Measurements from ENCODE around the gene S1PR1. TPM values are rescaled to one million over a fixed set of nuclear protein-coding genes. Genes with fewer than 3 reads are reported as not detected.
A peak's percentile ranks its signal among the peaks of the same experiment; 100 is the strongest.
"Not testable (repeated sequence)": the region's sequence is repeated elsewhere in the genome, so short reads cannot be mapped to it uniquely, and the experiment has no call there.

The S1PR1 gene
- total RNA-seq, 2 experiments from 2014 or later: 129 to 131 TPM

- CTCF ChIA-PET: interaction anchor here (2.0 kb wide), 1 partner anchor 34 kb away, joined by 5 read pairs; no protein-coding TSS in a partner anchor
- no peak for DNase-seq
- Mint-ChIP-seq H3K4me1 (ENCODE audit: low read depth) (peaks cover 29% of the 10 kb centered on the region), H3K9me3 (no peaks in the 10 kb centered on the region), H3K27me3 (ENCODE audit: low read depth) (no peaks in the 10 kb centered on the region), H3K36me3 (ENCODE audit: low read depth) (no peaks in the 10 kb centered on the region), H3K4me3 (no peak overlapping the region), H3K27ac (no peak overlapping the region)
- intact Hi-C loops (cut with micrococcal nuclease): no loop called here
These were observed 32.8 kb upstream of the S1PR1 start for GRCh38 chr1:101203820-101204540.

GRCh38 chr1:101205457-101205856, 31.4 kb upstream of the S1PR1 start:
- CTCF ChIA-PET: interaction anchor here (0.7 to 1.3 kb wide), 3 partner anchors 10 to 33 kb away, joined by 3 read pairs; no protein-coding TSS in a partner anchor
- peak overlapping the region; percentile 57 for H3K27ac Mint-ChIP-seq
- H3K9me3 Mint-ChIP-seq: no peaks in the 10 kb centered on the region
- peaks cover 17% of the 10 kb centered on the region for H3K4me1 Mint-ChIP-seq (ENCODE audit: low read depth)
- intact Hi-C loops (cut with micrococcal nuclease): loop anchor here (1.0 kb wide), 2 partner anchors 26 to 30 kb away; no protein-coding TSS in a partner anchor
- no peaks in the 10 kb centered on the region for H3K27me3 Mint-ChIP-seq (ENCODE audit: low read depth)
- DNase-seq: no peak
- H3K4me3 Mint-ChIP-seq: no peak overlapping the region
- no peaks in the 10 kb centered on the region for H3K36me3 Mint-ChIP-seq (ENCODE audit: low read depth)

GRCh38 chr1:101206139-101206538, 30.7 kb upstream of the S1PR1 start:
- H3K36me3 Mint-ChIP-seq (ENCODE audit: low read depth); intact Hi-C loops (cut with micrococcal nuclease); H3K4me3 Mint-ChIP-seq; H3K9me3 Mint-ChIP-seq; H3K27me3 Mint-ChIP-seq (ENCODE audit: low read depth): not testable (repeated sequence)
- H3K4me1 Mint-ChIP-seq (ENCODE audit: low read depth): peaks cover 15% of the 10 kb centered on the region
- peak; percentile 56 for DNase-seq
- CTCF ChIA-PET: interaction anchor here (0.7 to 1.3 kb wide), 3 partner anchors 11 to 32 kb away, joined by 3 read pairs; no protein-coding TSS in a partner anchor
- H3K27ac Mint-ChIP-seq: peak overlapping the region; percentile 57

- DNase-seq; CTCF ChIA-PET; H3K27ac Mint-ChIP-seq; H3K4me3 Mint-ChIP-seq; H3K36me3 Mint-ChIP-seq (ENCODE audit: low read depth); H3K9me3 Mint-ChIP-seq; H3K27me3 Mint-ChIP-seq (ENCODE audit: low read depth); intact Hi-C loops (cut with micrococcal nuclease): not testable (repeated sequence)
- peaks cover 15% of the 10 kb centered on the region for H3K4me1 Mint-ChIP-seq (ENCODE audit: low read depth)
These were observed 29.5 kb upstream of the S1PR1 start for GRCh38 chr1:101207271-101207670.

GRCh38 chr1:101207891-101208290, 28.9 kb upstream of the S1PR1 start:
- intact Hi-C loops (cut with micrococcal nuclease): no loop called here

GRCh38 chr1:101215363-101216011, 21.3 kb upstream of the S1PR1 start:
- DNase-seq: no peak
- H3K27ac Mint-ChIP-seq: no peak overlapping the region
- H3K9me3 Mint-ChIP-seq: no peaks in the 10 kb centered on the region
- no peaks in the 10 kb centered on the region for H3K36me3 Mint-ChIP-seq (ENCODE audit: low read depth)
- H3K27me3 Mint-ChIP-seq (ENCODE audit: low read depth): no peaks in the 10 kb centered on the region
- H3K4me1 Mint-ChIP-seq (ENCODE audit: low read depth): peaks cover 15% of the 10 kb centered on the region
- intact Hi-C loops (cut with micrococcal nuclease): loop anchor here (1.0 kb wide), 2 partner anchors 20 to 36 kb away; no protein-coding TSS in a partner anchor
- no peak overlapping the region for H3K4me3 Mint-ChIP-seq
- CTCF ChIA-PET: interaction anchor here (1.2 kb wide), 1 partner anchor 20 kb away, joined by 3 read pairs; no protein-coding TSS in a partner anchor

More at GRCh38 chr1:101207891-101208290, 28.9 kb upstream of the S1PR1 start:
- no peaks in the 10 kb centered on the region for H3K9me3 Mint-ChIP-seq
- H3K36me3 Mint-ChIP-seq (ENCODE audit: low read depth): no peaks in the 10 kb centered on the region
- no peaks in the 10 kb centered on the region for H3K27me3 Mint-ChIP-seq (ENCODE audit: low read depth)
- peaks cover 15% of the 10 kb centered on the region for H3K4me1 Mint-ChIP-seq (ENCODE audit: low read depth)
- H3K4me3 Mint-ChIP-seq: no peak overlapping the region
- CTCF ChIA-PET: no interaction called here
- no peak overlapping the region for H3K27ac Mint-ChIP-seq
- no peak for DNase-seq

- H3K4me1 Mint-ChIP-seq (ENCODE audit: low read depth): peaks cover 25% of the 10 kb centered on the region
These were observed 20.2 kb upstream of the S1PR1 start for GRCh38 chr1:101216623-101217022.

GRCh38 chr1:101217148-101217547, 19.7 kb upstream of the S1PR1 start:
- Mint-ChIP-seq H3K4me1 (ENCODE audit: low read depth) (peaks cover 30% of the 10 kb centered on the region), H3K9me3 (no peaks in the 10 kb centered on the region), H3K27ac (no peak overlapping the region), H3K36me3 (ENCODE audit: low read depth) (no peaks in the 10 kb centered on the region), H3K4me3 (no peak overlapping the region), H3K27me3 (ENCODE audit: low read depth) (no peaks in the 10 kb centered on the region)
- CTCF ChIA-PET: interaction anchor here (0.9 kb wide), 1 partner anchor 22 kb away, joined by 4 read pairs; no protein-coding TSS in a partner anchor
- no peak for DNase-seq
- intact Hi-C loops (cut with micrococcal nuclease): no loop called here

More at GRCh38 chr1:101216623-101217022, 20.2 kb upstream of the S1PR1 start:
- Mint-ChIP-seq H3K27me3 (ENCODE audit: low read depth) (no peaks in the 10 kb centered on the region), H3K36me3 (ENCODE audit: low read depth) (no peaks in the 10 kb centered on the region), H3K9me3 (no peaks in the 10 kb centered on the region), H3K4me3 (no peak overlapping the region), H3K27ac (no peak overlapping the region)
- intact Hi-C loops (cut with micrococcal nuclease): loop anchor here (1.0 kb wide), 2 partner anchors 19 to 37 kb away; no protein-coding TSS in a partner anchor
- CTCF ChIA-PET: interaction anchor here (0.9 kb wide), 1 partner anchor 22 kb away, joined by 4 read pairs; no protein-coding TSS in a partner anchor
- DNase-seq: no peak

- H3K4me3 Mint-ChIP-seq; H3K27me3 Mint-ChIP-seq (ENCODE audit: low read depth); H3K27ac Mint-ChIP-seq; H3K36me3 Mint-ChIP-seq (ENCODE audit: low read depth); CTCF ChIA-PET; H3K9me3 Mint-ChIP-seq; intact Hi-C loops (cut with micrococcal nuclease); DNase-seq: not testable (repeated sequence)
- peaks cover 38% of the 10 kb centered on the region for H3K4me1 Mint-ChIP-seq (ENCODE audit: low read depth)
These were observed 17.9 kb upstream of the S1PR1 start for GRCh38 chr1:101218968-101219367.

GRCh38 chr1:101219924-101220870, 16.6 kb upstream of the S1PR1 start:
- Mint-ChIP-seq H3K9me3 (no peaks in the 10 kb centered on the region), H3K27me3 (ENCODE audit: low read depth) (no peaks in the 10 kb centered on the region), H3K4me1 (ENCODE audit: low read depth) (peaks cover 38% of the 10 kb centered on the region), H3K27ac (no peak overlapping the region), H3K4me3 (no peak overlapping the region), H3K36me3 (ENCODE audit: low read depth) (no peaks in the 10 kb centered on the region)
- CTCF ChIA-PET: interaction anchor here (0.7 to 2.5 kb wide), 5 partner anchors 9 to 168 kb away, joined by 3 to 6 read pairs (median 3); no protein-coding TSS in a partner anchor
- intact Hi-C loops (cut with micrococcal nuclease): no loop called here
- DNase-seq: no peak

- CTCF ChIA-PET: interaction anchor here (0.7 to 2.5 kb wide), 4 partner anchors 10 to 99 kb away, joined by 3 to 6 read pairs (median 3); no protein-coding TSS in a partner anchor
- H3K27ac Mint-ChIP-seq: no peak overlapping the region
- H3K27me3 Mint-ChIP-seq (ENCODE audit: low read depth): no peaks in the 10 kb centered on the region
- H3K36me3 Mint-ChIP-seq (ENCODE audit: low read depth): no peaks in the 10 kb centered on the region
- DNase-seq: no peak
- no peak overlapping the region for H3K4me3 Mint-ChIP-seq
- H3K9me3 Mint-ChIP-seq: no peaks in the 10 kb centered on the region
- intact Hi-C loops (cut with micrococcal nuclease): no loop called here
- H3K4me1 Mint-ChIP-seq (ENCODE audit: low read depth): peaks cover 34% of the 10 kb centered on the region
These were observed 15.9 kb upstream of the S1PR1 start for GRCh38 chr1:101220906-101221305.

All from activated naive CD4-positive, alpha-beta T cell treated with anti-CD3 and anti-CD28 coated beads for 36 hours (primary cell).